GM18505 (cell line): ENCODE results near the gene AP3B1.

Experiments
- ATAC-seq: cut with Tn5 transposase; IDR thresholded peaks from one replicate; pipeline ENCODE4 v1.9.1; 2021; ENCODE audit not compliant: unreplicated experiment
- POLR2A ChIP-seq: IDR thresholded peaks from 4 replicates; pipeline ENCODE4 v1.6.1; 2011; ENCODE audit warnings: borderline replicate concordance; ENCODE audit not compliant: insufficient read depth, insufficient read length; ENCODE audit errors: extremely low read depth

The AP3B1 gene

DNA sequence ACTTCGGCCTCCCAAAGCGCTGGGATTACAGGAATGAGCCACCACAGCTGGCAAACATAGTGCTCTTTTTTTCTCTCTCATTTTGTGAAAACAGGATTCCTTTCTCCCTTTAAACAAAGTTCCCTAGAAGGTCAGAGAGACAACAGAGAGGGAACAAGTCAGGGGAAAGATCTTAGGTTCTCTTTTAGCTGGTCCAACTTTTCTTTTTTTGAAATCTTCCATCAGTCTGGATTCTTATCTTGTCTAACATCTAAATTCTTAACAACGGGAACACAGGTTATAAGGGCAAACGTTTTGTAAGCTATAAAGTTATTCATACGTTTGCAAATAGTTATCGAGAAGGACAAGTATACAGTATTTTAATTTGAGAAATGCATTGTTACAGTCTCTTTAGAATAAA is 294.3 kb downstream of the AP3B1 start:
- TF ChIP-seq POLR2A = no peak
- no peak for ATAC-seq

DNA sequence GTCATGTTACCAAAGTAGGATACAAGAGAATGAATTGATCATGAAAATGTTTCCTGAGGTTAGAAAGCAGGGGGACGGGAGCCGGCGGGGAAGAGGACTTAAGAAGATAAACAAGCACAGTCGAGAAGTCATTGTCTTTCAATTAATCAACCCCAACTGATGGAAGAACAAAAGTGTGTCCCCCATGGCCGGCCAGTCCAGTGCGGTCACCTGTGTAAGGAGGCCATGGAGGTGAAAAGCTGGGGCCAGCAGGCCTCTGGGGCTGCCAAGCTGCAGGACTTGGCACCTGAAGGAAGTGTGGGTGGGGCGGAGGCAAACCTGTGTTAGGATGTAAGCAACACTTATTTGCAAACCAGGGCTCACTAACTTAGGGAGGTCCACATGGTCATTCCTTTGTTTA is 295.1 kb downstream of the AP3B1 start:
- no peak for ATAC-seq
- TF ChIP-seq POLR2A = no peak

DNA sequence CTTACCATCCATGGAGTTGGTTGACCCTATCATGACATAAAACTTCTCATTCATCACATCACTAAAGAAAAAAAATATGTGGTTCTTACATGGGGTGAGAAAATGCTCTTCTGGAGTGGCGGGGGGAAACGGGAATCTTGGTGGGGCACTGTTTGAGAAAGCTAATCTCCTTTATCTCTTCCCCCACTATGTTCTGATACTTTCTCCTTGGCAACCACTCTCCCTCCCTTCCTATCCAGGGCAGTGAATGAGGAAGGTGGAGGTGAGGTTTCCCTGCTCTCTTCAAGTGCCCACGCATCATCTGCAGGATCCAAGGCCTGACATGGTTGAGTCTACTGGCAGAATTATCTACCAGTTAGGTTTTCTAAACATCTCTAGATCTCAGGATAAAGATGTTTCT is 297.6 kb downstream of the AP3B1 start:
- TF ChIP-seq POLR2A = no peak
- ATAC-seq = no peak

DNA sequence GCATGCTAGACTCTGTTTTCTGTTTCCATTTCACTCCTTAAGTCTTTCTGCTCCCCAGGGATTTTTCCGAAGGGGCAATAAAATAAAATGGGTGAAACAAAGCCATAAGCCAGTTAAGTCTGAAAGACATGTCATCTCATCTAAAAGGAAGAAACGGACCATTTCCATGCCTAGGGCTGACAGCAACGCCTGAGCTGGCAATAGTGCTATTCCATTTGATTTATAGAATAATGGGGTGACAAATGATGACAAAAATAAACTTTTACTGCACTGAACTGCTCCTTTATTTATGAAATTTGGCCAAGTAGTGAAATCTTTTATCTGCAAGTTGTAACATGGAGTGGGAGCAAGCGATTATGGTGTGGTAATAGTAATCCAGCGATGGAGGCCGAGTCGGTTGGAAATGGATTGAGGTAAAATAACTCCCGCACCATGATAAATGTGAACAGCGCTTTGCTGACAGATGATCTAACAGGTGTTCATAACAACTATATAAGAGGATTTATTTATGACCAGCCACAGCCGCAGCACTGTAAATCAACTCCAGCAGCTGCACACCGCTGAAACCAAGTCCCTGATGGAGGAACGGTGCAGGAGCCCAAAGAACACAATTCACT is 298.6 kb downstream of the AP3B1 start:
- no peak for ATAC-seq
- no peak for TF ChIP-seq POLR2A

DNA sequence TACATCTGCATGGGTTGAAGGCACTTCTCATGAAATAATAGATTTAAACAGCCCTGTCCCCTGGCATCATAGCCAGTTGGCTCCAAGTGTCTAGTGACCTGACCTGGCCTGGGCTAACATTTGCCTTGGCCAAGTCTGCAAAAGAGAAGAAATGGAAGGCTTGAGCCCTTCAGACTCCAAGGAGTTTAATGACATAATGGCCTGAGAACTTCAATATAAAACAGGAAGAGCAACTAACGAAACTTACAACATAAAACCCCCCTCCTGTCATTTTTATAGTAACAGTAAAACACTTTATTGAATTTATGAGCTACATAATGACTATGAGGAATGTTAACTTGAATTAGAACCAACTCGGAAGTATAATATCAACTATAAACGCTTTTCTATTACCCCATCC is 299.6 kb downstream of the AP3B1 start:
- ATAC-seq = no peak

DNA sequence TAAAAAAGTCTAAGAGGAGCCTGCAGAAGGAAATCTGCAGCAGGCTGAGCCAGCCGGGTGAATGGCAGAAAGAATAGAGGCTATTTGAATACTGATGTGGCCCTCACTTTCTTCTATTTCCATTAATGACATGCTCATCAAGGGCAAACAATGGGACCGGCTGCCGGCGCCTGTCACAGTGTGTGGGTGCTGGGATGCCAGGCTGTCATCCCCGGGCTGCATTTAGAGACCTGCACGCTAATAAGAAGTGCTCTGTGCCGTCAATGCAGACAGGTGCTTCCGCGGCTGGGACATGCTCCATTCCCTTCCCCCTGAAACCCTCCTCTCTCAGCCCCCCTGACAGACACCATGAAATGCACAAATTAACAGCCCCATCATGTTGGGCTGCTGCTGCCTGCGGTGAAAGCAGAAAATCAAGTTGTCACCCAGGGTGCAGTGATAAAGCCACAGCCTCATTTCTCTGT is 300.6 kb downstream of the AP3B1 start:
- ATAC-seq = no peak
- TF ChIP-seq POLR2A = no peak

More for the DNA sequence above, 299.6 kb downstream of the AP3B1 start:
- TF ChIP-seq POLR2A = no peak

DNA sequence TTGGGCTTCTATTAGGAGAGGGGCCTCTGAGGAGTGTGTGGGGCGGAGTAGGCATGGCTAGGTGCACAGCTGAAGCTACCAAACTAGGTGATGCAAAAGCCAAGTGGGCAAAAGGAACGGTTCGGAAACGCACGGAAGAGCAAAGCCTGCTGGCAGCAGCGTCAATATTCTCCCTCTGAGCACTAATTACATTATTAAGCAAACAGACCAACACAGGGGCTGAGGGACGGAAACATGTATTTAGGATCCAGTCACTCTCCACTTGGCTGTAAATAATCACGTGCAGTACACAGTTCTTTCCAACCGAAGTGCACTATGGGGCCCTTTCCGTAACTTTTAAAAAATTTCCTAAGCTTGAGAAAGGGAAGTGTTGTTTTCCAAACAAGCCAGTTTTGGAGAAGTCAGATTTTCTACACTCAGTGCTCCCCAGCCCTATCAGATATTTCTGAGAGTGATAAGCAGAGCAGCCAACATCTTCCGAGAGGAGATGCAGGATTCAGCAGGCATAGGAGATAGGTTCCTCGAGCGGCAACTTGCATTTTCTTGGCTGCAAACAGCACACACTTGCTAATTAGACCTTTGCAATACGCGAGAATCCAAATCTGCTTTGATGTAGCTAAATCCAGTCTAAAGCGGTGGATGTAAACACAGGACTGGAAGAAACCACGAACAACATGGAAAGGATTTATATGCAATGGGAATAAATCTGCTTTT is 301.2 kb downstream of the AP3B1 start:
- TF ChIP-seq POLR2A = no peak
- no peak for ATAC-seq

DNA sequence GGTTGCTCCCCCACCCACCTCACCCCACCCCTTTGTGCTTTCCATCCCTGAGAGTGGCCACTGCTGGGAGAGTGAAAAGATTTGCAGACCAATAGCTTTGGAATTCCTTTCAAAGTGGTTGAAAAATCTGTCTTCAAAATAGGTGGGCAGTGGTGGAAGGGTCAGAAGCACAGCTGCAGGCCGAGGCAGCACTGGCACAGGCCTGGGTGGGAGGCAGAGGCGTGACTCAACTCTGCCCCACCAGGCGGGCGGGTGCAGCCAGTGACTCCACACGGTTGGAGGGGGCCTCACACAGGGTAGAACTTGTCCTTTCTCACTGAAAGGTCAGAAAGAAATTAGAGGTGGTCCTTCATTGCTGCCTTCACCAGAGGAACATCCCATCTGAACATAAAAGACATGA is 303.4 kb downstream of the AP3B1 start:
- TF ChIP-seq POLR2A = no peak
- no peak for ATAC-seq

DNA sequence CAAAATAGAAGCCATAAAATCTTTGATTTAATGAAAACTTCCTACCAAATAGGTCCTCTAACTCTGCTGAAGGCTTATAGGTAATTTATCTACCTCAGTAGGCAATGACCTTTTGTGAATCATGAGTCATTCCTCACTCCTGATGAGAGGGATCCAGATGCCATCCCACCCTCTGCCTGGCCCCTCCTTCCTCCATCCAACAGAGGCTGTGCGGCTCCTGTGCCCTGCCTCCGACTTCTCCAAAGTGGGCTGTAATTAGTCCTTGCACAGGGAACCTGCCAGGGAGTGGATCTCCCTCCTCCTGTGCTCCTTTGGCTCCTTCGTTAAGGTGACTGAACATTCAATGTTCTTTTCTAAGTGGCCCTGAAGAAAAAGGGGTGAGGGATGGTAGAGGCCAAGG is 304.5 kb downstream of the AP3B1 start:
- TF ChIP-seq POLR2A = no peak
- ATAC-seq = no peak

DNA sequence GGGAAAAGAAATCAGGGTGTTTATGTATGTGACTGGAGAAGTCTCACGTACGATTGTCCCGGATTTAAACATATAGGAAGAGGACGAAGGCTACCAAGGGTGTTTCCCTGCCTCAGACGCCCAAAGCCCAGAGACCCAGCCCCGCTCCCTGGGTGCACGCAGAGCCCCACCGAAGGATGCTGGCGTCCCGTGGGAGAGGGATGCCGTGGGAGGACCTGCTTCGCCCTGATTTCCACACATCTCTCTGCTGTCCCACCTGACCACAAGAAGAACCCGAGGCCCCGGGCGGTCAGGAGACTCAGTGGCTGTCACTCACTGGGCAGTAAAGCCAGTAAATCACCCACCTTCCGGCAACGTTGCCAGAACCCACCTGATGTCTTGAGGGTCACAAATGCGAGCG is 306.5 kb downstream of the AP3B1 start:
- no peak for TF ChIP-seq POLR2A
- ATAC-seq = no peak

DNA sequence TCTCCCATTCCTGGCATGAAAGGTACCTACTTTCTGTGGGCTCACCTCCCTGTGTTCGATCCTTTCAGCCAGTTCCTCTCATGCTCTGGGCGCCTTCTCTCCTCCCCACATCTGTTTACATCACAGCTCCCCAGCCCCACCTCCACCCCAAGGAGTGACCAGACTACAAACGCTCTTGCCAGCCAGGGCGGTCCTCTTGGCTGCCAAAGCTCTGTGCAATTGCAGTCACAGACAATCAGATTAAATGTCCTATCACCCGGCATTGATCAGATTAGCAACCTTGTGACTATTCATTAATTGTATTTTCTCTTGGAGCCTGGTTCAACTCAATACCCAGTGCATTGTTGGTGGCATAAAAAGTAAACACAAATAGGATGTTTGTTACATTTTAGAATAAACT is 307.2 kb downstream of the AP3B1 start:
- no peak for TF ChIP-seq POLR2A
- no peak for ATAC-seq

DNA sequence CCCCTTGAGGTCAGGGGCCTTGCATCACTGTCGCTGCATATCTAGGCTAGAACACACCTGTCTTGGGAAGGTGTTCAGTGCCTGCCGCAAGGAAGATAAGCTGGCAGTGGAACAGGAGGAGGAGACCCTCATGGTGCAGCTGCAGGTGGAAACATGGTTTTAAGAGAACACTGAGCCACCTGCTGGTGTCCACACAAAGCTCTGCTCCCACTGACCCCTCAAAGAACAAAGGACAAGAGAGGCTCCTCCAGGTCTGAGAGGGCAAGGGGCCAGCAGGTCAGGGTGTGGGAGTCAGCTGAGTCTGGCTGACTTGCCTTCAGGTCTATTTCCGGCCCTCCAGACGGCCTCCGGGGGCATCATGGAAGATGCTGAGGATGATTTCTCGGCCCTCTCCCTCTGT is 308.2 kb downstream of the AP3B1 start:
- no peak for ATAC-seq

DNA sequence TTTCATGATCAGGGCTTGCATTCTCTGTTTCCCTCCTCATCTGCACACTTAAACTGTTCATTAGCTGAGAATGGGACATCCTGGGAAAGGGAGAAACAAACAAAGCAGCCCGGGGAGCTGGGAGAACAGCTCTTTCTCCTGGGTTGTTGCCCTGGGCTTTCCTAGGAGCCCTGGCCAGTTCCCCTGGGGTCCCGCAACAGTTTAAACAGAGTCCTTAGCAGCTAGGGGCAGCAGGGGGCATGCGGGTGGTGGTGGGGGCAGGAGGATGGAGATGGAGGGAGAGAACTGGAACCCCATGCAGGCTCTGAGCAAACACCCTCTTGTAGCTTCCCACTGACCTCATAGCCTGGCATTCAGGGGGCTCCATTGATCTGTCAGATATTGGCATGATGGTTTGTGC is 309.3 kb downstream of the AP3B1 start:
- TF ChIP-seq POLR2A = no peak
- ATAC-seq = no peak

More for the DNA sequence above, 308.2 kb downstream of the AP3B1 start:
- TF ChIP-seq POLR2A = no peak

DNA sequence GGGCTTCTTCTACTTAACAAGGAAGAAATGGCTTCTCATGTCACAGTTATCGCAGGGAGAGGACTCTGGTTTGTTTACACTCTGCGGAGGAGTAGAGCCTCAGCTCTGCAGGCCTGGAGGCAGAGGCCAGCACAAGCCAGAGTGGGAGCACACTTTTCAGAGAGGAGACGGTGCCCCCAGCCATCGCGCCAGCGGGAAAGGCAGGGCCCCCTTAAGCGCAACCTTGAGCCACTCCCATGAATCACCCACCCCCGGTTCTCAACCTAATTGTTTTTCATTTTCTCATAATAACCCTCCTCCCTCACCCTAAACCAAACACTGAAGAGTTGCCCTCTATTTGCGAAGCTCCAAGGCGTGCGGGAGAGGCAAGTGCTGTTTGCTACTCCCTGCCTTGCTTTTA is 309.9 kb downstream of the AP3B1 start:
- TF ChIP-seq POLR2A = no peak
- ATAC-seq = no peak

DNA sequence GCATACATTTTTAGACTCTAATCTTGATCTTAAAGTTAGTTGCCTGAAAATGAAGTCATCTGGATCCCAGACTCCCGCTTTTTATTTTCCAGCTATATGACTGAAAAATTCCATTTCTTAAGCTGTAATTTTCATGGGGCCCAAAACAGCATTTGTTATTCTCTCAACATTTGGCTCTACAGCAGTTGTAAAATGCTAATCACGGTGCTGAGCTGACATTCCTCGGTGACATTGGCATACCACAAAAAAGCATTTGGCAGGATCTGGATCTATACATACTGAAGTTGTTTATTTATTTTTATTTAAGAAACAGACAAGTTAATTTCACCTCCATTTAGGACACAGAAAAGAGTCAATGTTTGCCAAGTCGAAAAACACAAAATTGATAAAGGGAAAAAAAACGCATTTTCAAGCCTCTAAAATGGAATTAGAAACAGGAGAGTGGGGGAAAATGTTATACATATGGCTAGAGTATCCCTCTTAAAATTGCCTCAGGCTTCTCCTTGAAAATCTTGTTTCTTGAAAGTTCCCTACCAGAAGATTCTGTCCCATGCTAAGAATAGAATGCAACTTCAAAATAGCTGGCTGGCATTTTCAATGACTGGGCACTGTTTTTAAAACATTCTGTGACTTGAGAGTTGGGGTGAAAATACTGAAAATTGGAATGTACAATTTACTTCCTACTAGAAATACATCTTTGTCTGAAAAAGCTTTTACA is 310.9 kb downstream of the AP3B1 start:
- ATAC-seq = no peak

DNA sequence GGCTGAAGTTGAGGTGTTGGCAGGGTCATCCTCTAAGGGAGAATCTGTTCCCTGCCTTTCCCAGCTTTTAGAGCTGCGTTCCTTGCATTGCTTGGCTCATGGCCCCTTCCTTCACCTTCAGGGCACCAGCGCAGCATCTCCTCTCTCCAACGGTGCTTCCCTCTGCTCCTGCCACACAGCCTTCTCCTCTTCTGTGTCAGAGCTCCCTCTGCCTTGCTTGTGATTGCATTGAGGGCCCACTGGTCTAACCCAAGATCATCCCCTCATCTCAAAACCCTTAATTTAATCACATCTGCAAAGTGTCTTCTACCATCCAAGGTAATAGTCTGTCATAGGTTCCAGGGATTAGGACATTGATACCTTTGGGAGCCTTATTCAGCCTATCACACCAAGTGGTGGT is 312.7 kb downstream of the AP3B1 start:
- ATAC-seq = no peak
- no peak for TF ChIP-seq POLR2A

More for the DNA sequence above, 310.9 kb downstream of the AP3B1 start:
- TF ChIP-seq POLR2A = no peak
